Brain microvascular endothelial cell (primary cell): ENCODE results near the gene C1QTNF3.

Experiments used
- DNase-seq: peaks from one replicate; pipeline ENCODE4 v3.0.0-alpha.2; 2020
- H3K27ac ChIP-seq: fragments of 250-450 bp; sonication (Bioruptor Pico); 2 replicates; pipeline ENCODE4 v1.5.1; 2020; ENCODE audit warnings: mild to moderate bottlenecking, moderate library complexity
- H3K27me3 ChIP-seq: fragments of 250-450 bp; sonication (Bioruptor Pico); replicated peaks from 2 replicates; pipeline ENCODE4 v1.5.1; 2020; ENCODE audit warnings: mild to moderate bottlenecking
- H3K36me3 ChIP-seq: fragments of 250-450 bp; sonication (Bioruptor Pico); replicated peaks from 2 replicates; pipeline ENCODE4 v1.5.1; 2020; ENCODE audit warnings: mild to moderate bottlenecking
- H3K4me3 ChIP-seq: 2 replicates; pipeline ENCODE4 v1.5.1; 2011; ENCODE audit warnings: low read depth, mild to moderate bottlenecking, control low read depth, low read length, moderate library complexity
- CTCF ChIP-seq: IDR thresholded peaks from 2 replicates; pipeline ENCODE4 v1.5.1; 2011; ENCODE audit warnings: low read depth, mild to moderate bottlenecking, moderate library complexity, low read length, control low read depth, inconsistent platforms; ENCODE audit errors: missing control alignments
- in situ Hi-C: cut with HindIII; loops from 2 replicates; pipeline ENCODE4 v1.10.0; 2017; ENCODE audit warnings: low sequenced_read_pairs, low pct_ligation_motif_present

Gene C1QTNF3

GRCh38 chr5:34051374-34051980 is 8.5 kb upstream of the C1QTNF3 start:
- no peak for DNase-seq
- H3K4me3 ChIP-seq: no peak overlapping the region
- H3K36me3 ChIP-seq: no peaks in the 10 kb centered on the region
- no peak overlapping the region for H3K27ac ChIP-seq
- no peaks in the 10 kb centered on the region for H3K27me3 ChIP-seq
- in situ Hi-C loops: no loop called here
- TF ChIP-seq CTCF: no peak

GRCh38 chr5:34047774-34048572 is 5.0 kb upstream of the C1QTNF3 start:
- TF ChIP-seq CTCF: no peak
- H3K27me3 ChIP-seq: no peaks in the 10 kb centered on the region
- H3K4me3 ChIP-seq: no peak overlapping the region
- in situ Hi-C loops: no loop called here
- no peak for DNase-seq
- no peak overlapping the region for H3K27ac ChIP-seq
- no peaks in the 10 kb centered on the region for H3K36me3 ChIP-seq

GRCh38 chr5:34047143-34047542 is 4.1 kb upstream of the C1QTNF3 start:
- no peak overlapping the region for H3K27ac ChIP-seq
- no peak overlapping the region for H3K4me3 ChIP-seq
- no peaks in the 10 kb centered on the region for H3K36me3 ChIP-seq
- TF ChIP-seq CTCF: no peak
- DNase-seq: no peak
- no peaks in the 10 kb centered on the region for H3K27me3 ChIP-seq
- in situ Hi-C loops: no loop called here

GRCh38 chr5:34045996-34046395 is 3.0 kb upstream of the C1QTNF3 start:
- DNase-seq: peak; percentile 68
- Histone ChIP-seq H3K36me3 (no peaks in the 10 kb centered on the region), H3K27me3 (no peaks in the 10 kb centered on the region), H3K4me3 (no peak overlapping the region), H3K27ac (no peak overlapping the region)
- in situ Hi-C loops: no loop called here
- TF ChIP-seq CTCF: no peak

- Histone ChIP-seq H3K27ac (no peak overlapping the region), H3K27me3 (no peaks in the 10 kb centered on the region), H3K4me3 (no peak overlapping the region), H3K36me3 (no peaks in the 10 kb centered on the region)
- no peak for TF ChIP-seq CTCF
- in situ Hi-C loops: no loop called here
- no peak for DNase-seq
Measured at GRCh38 chr5:34045023-34045422, 2.0 kb upstream of the C1QTNF3 start.

- Histone ChIP-seq H3K4me3 (no peak overlapping the region), H3K36me3 (no peaks in the 10 kb centered on the region), H3K27ac (no peak overlapping the region), H3K27me3 (no peaks in the 10 kb centered on the region)
- no peak for TF ChIP-seq CTCF
- in situ Hi-C loops: no loop called here
- DNase-seq: no peak
Measured at GRCh38 chr5:34042321-34042720, 692 bp downstream of the C1QTNF3 start.
